Heart right ventricle (tissue), 16 donors: ENCODE data around the gene GRK5. TPM values are rescaled to one million over a fixed set of nuclear protein-coding genes. Genes with fewer than 3 reads are reported as not detected.

Experiments
- ATAC-seq, 8 donors: fragments of 200-7000 bp; cut with Tn5 transposase; one replicate each; pipeline ENCODE4 v1.9.1; 2020; ENCODE audit warnings: mild to moderate bottlenecking in 8 of 8, moderate library complexity in 8 of 8, moderate number of reproducible peaks in 1 of 8
- DNase-seq, 2 donors: peaks; one replicate each; pipeline ENCODE4 v3.0.0-alpha.2; 2020
- H3K27ac ChIP-seq, 10 donors: fragments of 200-600 bp; sonication (generic) in 2 of 10; one replicate each; pipeline versions ENCODE4 v1.5.0 to v1.8.0; 2020 to 2022; ENCODE audit warnings: mild to moderate bottlenecking in 3 of 10
- H3K27me3 ChIP-seq, 7 donors: fragments of 200-600 bp; one replicate each; pipeline ENCODE4 v1.8.0; 2021 to 2022; ENCODE audit warnings: mild to moderate bottlenecking in 2 of 7
- H3K36me3 ChIP-seq, 9 donors: fragments of 200-600 bp; sonication (generic) in 1 of 9; one replicate each; pipeline versions ENCODE4 v1.5.0 to v1.8.0; 2020 to 2022; ENCODE audit warnings: mild to moderate bottlenecking in 2 of 9
- H3K4me1 ChIP-seq, 9 donors: fragments of 200-600 bp; sonication (generic) in 1 of 9; one replicate each; pipeline versions ENCODE4 v1.5.0 to v1.8.0; 2020 to 2022; ENCODE audit warnings: mild to moderate bottlenecking in 4 of 9
- H3K4me3 ChIP-seq, 10 donors: fragments of 200-600 bp; sonication (generic) in 2 of 10; one replicate each; pipeline versions ENCODE4 v1.5.0 to v1.8.0; 2020 to 2022; ENCODE audit warnings: mild to moderate bottlenecking in 7 of 10, moderate library complexity in 2 of 10
- H3K9me3 ChIP-seq, 11 donors: fragments of 200-600 bp in 10 of 11; sonication (generic) in 2 of 11; one replicate each; pipeline versions ENCODE4 v1.5.0 to v1.8.0; 2013 to 2022; ENCODE audit warnings: mild to moderate bottlenecking in 2 of 11, control low read depth in 1 of 11, moderate library complexity in 1 of 11
- WGBS, 2 donors: extraction: QIAGEN DNeasy Blood & Tissue Kit; methylation state at CpG; one replicate each; pipeline ENCODE4 v1.1.7; 2013; ENCODE audit warnings: inconsistent platforms in 1 of 2; 5-methylcytosine and 5-hydroxymethylcytosine counted together
- intact Hi-C, 10 donors: fragments of 100-400 bp; cut with DNase I; formaldehyde crosslinking; loops; one replicate each; pipeline versions ENCODE4 v1.11.1 to v1.14.2; 2022
- polyA plus RNA-seq, 2 donors: library from polyadenylated mRNA; stranded (reverse); fragments of 200-250 nt; gene quantifications; one replicate each; pipeline ENCODE4 v1.2.3, GENCODE V29; 2013
- total RNA-seq, 10 donors: library from RNA; stranded (reverse); fragmentation: NEBNext Ultra II Directional in 3 of 10; extraction: Animal tissue kit (Norgen Biotek cat#: 25700) in 3 of 10; gene quantifications; one replicate each; pipeline versions ENCODE4 v1.2.1 to v1.2.4, GENCODE V29; 2021 to 2023
- TF ChIP-seq, protein P1 (sequence below), 9 donors: fragments of 200-600 bp; sonication (generic) in 2 of 9; IDR thresholded peaks; one replicate each; pipeline versions ENCODE4 v1.5.0 to v1.8.0; 2021 to 2022; ENCODE audit warnings: antibody characterized with exemption in 9 of 9, mild to moderate bottlenecking in 5 of 9, moderate library complexity in 1 of 9
- donor health status: Arrhythmogenic right ventricular cardiomyopathy.
- donor health status: ischemic (EF 13 %, LVEDD 7.1; RV severe dilation, severe dysfunction).
- donor health status: healthy with polysubstance abuse.
- donor health status: DM: no; HTN: yes; CAD: no.
- donor health status: DM: no; HTN: no; CAD: no.
- donor health status: ischemic (EF 25% LVEDD 6.9; RV normal size, moderate dysfunction).
- donor health status: ischemic (EF 25% LVEDD 5.7; RV mildly dilated, moderate dysfunction).
- donor health status: healthy.
- donor health status: DM: yes; HTN: yes; CAD: no.
- donor health status: Ischemic cardiomyopathy.
- donor health status: ischemic (EF 35%, LVEDD 5.7; RV mildly dilated, moderate dysfunction).
- donor health status: nonischemic (EF 11% LVEDD 7.7; RV severe dilation, severe dysfunction).
- donor health status: DM: yes; HTN: yes; CAD: no.
- donor health status: PGD.
- donor health status: ischemic (EF 29% LVEDD 5.4; RV normal size, mild dysfunction).
- donor health status: nonischemic (EF 23%, LVEDD 6.1; RV moderate dilation, normal function).

The GRK5 gene
- total and polyA plus RNA-seq, 12 donors = 11.8 to 80.5 (median 26.6) TPM

DNA sequence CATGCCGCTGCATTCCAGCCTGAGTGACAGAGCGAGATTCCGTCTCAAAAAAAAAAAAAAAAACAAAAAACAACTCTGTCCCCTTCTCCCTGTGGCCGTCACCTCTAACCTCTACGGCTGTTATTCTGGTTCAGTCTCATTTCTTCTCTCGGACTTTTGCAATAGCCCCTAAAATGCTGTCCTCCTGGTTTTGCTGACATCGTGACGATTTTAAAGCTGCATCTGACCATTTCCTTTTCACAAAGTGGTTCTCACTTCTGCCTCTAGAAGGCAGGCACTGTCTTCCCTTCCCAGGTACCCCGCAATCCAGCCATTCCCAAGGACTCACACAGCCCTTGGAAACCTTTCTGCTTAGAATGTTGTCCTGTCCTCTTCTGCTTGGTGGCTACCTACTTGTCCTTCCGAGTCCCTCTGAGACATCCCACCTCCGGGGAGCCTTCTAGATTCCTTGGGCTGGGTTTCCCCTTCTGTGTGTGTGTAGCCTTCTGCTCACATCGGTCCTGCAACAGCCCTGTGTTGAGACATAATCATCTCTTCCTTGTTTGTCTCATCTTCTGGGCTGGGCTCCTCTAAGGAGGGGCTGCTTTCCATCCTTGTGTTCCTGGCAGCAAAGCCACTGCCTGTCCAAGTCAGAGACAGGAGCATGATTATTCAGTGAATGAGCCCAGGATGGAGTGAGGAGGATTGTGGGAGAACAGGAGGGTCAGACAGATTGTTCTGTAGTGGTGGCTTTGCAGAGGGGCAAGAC, 83.1 kb downstream of the GRK5 start:
- Histone ChIP-seq H3K36me3 (peaks cover 0 to 3% (median 0%) of the 10 kb centered on the region in 9 donors), H3K4me1 (peaks cover 22 to 88% (median 70%) of the 10 kb centered on the region in 9 donors), H3K27me3 (no peaks in the 10 kb centered on the region), H3K27ac (peak overlapping the region in 9 of 10 donors; percentile 14 to 81 (median 56)), H3K4me3 (no peak overlapping the region), H3K9me3 (no peaks in the 10 kb centered on the region)
- TF ChIP-seq, protein P1, sequence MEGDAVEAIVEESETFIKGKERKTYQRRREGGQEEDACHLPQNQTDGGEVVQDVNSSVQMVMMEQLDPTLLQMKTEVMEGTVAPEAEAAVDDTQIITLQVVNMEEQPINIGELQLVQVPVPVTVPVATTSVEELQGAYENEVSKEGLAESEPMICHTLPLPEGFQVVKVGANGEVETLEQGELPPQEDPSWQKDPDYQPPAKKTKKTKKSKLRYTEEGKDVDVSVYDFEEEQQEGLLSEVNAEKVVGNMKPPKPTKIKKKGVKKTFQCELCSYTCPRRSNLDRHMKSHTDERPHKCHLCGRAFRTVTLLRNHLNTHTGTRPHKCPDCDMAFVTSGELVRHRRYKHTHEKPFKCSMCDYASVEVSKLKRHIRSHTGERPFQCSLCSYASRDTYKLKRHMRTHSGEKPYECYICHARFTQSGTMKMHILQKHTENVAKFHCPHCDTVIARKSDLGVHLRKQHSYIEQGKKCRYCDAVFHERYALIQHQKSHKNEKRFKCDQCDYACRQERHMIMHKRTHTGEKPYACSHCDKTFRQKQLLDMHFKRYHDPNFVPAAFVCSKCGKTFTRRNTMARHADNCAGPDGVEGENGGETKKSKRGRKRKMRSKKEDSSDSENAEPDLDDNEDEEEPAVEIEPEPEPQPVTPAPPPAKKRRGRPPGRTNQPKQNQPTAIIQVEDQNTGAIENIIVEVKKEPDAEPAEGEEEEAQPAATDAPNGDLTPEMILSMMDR (IDR thresholded peaks at IDR 0.05) = peak in 3 of 9 donors; percentile 14 to 32 (median 18)
- intact Hi-C loops = loop anchor here in 1 of 10 donors (10.0 kb wide), 1 partner anchor 76 kb away; no protein-coding TSS in a partner anchor
- ATAC-seq (peak in 5 of 8 donors; percentile 6 to 30 (median 10)), DNase-seq (peak in 1 of 2 donors; percentile 58)
- 60 to 63% methylated on average over 9 to 12 of the region's 12 CpGs for WGBS, 2 donors

DNA sequence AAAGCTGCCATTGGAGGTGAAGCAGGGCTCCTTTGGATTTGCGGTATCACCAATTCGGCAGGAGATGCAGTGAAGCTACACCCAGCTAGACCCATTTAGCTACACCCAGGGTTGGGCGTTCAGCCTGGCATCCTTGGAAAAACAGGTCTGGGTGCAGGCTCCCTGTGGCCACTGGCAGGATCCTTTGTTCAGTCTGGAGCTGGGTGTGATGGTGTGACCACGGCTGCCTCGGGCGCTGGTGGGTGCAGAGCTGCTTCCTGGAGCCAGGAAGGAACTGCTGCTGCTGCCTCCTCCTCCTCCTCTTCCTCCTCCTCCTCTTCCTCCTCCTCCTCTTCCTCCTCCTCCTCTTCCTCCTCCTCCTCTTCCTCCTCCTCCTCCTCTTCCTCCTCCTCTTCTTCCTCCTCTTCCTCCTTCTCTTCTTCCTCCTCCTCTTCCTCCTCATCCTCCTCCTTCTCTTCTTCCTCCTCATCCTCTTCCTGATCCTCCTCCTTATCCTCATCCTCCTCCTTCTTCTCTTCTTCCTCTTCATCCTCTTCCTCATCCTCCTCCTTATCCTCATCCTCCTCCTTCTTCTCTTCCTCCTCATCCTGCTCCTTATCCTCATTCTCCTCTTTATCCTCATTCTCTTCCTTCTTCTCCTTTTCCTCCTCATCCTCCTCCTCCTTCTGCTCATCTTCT, 84.0 kb downstream of the GRK5 start:
- ATAC-seq (no peak), DNase-seq (no peak)
- Histone ChIP-seq H3K9me3 (no peaks in the 10 kb centered on the region), H3K4me1 (peaks cover 19 to 85% (median 61%) of the 10 kb centered on the region in 9 donors), H3K4me3 (no peak overlapping the region), H3K27me3 (no peaks in the 10 kb centered on the region), H3K27ac (peak overlapping the region in 8 of 10 donors; percentile 25 to 81 (median 56)), H3K36me3 (peaks cover 0 to 12% (median 0%) of the 10 kb centered on the region in 9 donors)
- TF ChIP-seq, protein P1 (IDR thresholded peaks at IDR 0.05) = no peak
- 57 to 74% methylated on average over 6 of the region's 6 CpGs for WGBS, 2 donors
- intact Hi-C loops = loop anchor here in 1 of 10 donors (10.0 kb wide), 1 partner anchor 77 kb away; no protein-coding TSS in a partner anchor

DNA sequence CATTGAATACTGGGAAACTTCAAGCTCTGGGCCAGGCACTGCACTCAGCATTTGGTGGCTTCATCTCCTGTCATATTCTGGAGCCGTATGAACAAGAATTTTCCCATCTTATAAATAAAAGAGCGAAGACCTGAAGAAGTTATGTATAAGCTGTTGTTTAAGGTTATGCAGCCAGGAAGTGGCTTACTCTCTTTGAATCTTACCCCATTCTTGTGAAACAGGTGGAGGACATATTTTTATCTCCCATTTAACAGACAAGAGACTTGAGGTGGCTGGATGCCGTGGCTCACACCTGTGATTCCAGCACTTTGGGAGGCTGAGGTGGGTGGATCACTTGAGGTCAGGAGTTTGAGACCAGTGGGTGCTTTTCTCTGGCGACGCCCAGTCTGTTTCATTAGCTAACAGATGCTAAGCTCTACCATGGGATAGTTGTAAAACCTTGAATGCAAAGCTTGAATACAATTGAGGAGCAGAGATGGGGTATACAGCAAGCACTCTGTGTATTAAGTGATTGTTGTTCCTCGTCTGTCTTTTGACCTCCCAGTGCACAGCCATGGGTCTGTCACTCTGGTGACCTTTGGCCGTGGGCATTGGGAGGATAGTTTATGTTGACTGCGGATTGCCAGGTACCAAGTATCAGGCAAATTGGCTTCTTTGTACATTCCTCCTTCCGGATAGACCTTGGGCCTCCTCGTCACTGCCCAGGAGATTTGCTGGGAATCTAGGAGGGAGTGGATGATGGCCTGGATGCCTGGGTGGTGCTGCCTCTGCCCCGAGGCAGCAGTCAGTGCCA, 85.8 kb downstream of the GRK5 start:
- H3K4me3 ChIP-seq = no peak overlapping the region
- H3K36me3 ChIP-seq = peaks cover 0 to 13% (median 0%) of the 10 kb centered on the region in 9 donors
- 84 to 89% methylated on average over 11 of the region's 11 CpGs for WGBS, 2 donors
- DNase-seq (no peak), ATAC-seq (no peak)
- peaks cover 0 to 11% (median 0%) of the 10 kb centered on the region in 11 donors for H3K9me3 ChIP-seq
- H3K4me1 ChIP-seq = peaks cover 10 to 83% (median 50%) of the 10 kb centered on the region in 9 donors
- H3K27ac ChIP-seq = peak overlapping the region in 3 of 10 donors; percentile 7 to 41 (median 26)
- H3K27me3 ChIP-seq = no peaks in the 10 kb centered on the region
- TF ChIP-seq, protein P1 (IDR thresholded peaks at IDR 0.05) = no peak
- intact Hi-C loops = loop anchor here in 1 of 10 donors (10.0 kb wide), 1 partner anchor 78 kb away; no protein-coding TSS in a partner anchor
